GM19351 (cell line): ENCODE results near the gene ELOVL6.
"Not testable (repeated sequence)": the region's sequence is repeated elsewhere in the genome, so short reads cannot be mapped to it uniquely, and the experiment has no call there.

Experiments used
- ATAC-seq: cut with Tn5 transposase; IDR thresholded peaks from one replicate; pipeline ENCODE4 v1.9.1; 2021; ENCODE audit warnings: mild to moderate bottlenecking, moderate library complexity; ENCODE audit not compliant: unreplicated experiment

ELOVL6 gene

GRCh38 chr4:110039164-110039563 lies 159.3 kb downstream of the ELOVL6 start:
- not testable (repeated sequence) for ATAC-seq

- ATAC-seq, result peak; percentile 99
These were observed 164.4 kb downstream of the ELOVL6 start for GRCh38 chr4:110034026-110034393.

- ATAC-seq, result no peak
These were observed 164.9 kb downstream of the ELOVL6 start for GRCh38 chr4:110033355-110034025.

- ATAC-seq, result no peak
These were observed 165.8 kb downstream of the ELOVL6 start for GRCh38 chr4:110032603-110033002.

- no peak for ATAC-seq
These were observed 172.7 kb downstream of the ELOVL6 start for GRCh38 chr4:110025718-110026117.

GRCh38 chr4:110025056-110025455 lies 173.4 kb downstream of the ELOVL6 start:
- no peak for ATAC-seq

- ATAC-seq, result no peak
These were observed 176.0 kb downstream of the ELOVL6 start for GRCh38 chr4:110022457-110022856.

- ATAC-seq, result no peak
These were observed 177.6 kb downstream of the ELOVL6 start for GRCh38 chr4:110020646-110021443.

- ATAC-seq, result no peak
These were observed 178.3 kb downstream of the ELOVL6 start for GRCh38 chr4:110020139-110020538.

- no peak for ATAC-seq
These were observed 179.3 kb downstream of the ELOVL6 start for GRCh38 chr4:110019153-110019552.

- ATAC-seq, result no peak
These were observed 184.2 kb downstream of the ELOVL6 start for GRCh38 chr4:110014233-110014632.

GRCh38 chr4:110012917-110013316 lies 185.5 kb downstream of the ELOVL6 start:
- ATAC-seq, result no peak

- ATAC-seq, result no peak
These were observed 187.6 kb downstream of the ELOVL6 start for GRCh38 chr4:110010797-110011196.

- no peak for ATAC-seq
These were observed 188.9 kb downstream of the ELOVL6 start for GRCh38 chr4:110009550-110009949.

- no peak for ATAC-seq
These were observed 189.9 kb downstream of the ELOVL6 start for GRCh38 chr4:110008540-110008939.

- ATAC-seq, result no peak
These were observed 191.2 kb downstream of the ELOVL6 start for GRCh38 chr4:110007217-110007616.

GRCh38 chr4:110005461-110006056 lies 192.9 kb downstream of the ELOVL6 start:
- peak; percentile 90 for ATAC-seq

GRCh38 chr4:110004556-110004955 lies 193.9 kb downstream of the ELOVL6 start:
- ATAC-seq, result no peak

GRCh38 chr4:110003401-110004187 lies 194.8 kb downstream of the ELOVL6 start:
- no peak for ATAC-seq

GRCh38 chr4:110002326-110002725 lies 196.1 kb downstream of the ELOVL6 start:
- no peak for ATAC-seq

GRCh38 chr4:109999585-109999912 lies 198.9 kb downstream of the ELOVL6 start:
- no peak for ATAC-seq
